ENCODE results near the gene RNF186.

RNF186 gene

DNA sequence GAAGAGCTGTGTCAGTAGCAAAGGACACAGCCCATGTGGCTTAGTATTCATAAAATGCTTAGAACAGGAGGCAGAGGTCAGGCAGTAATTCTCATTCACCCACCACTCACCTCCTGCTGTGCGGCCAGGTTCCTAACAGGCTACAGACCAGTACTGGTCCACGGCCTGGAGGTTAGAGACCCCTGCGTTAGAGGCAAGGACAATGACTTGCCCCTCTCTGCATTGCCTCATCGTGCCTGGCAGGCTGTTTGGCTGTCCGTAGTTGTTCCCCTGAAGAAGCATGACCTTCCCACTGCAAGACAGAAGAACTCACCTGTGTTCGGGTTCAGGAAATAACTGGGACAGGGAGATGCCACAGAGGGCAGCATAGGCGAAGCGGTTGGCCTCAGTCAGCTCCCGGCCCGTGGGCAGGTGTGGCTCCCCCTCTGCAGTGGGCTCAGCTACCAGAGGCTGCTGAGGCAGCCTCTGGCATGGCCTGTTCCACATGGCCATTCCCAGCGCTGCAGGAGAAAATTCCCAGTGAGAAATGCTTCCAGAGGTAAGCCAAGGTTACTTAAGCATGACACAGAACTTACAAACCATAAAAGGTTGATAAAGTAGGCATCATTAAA, 34.7 kb downstream of the RNF186 start:
- TF ChIP-seq MYC (IDR thresholded peaks at IDR 0.05; ENCODE audit: low read depth, low read length), result no peak
- no peak for TF ChIP-seq CTCF (IDR thresholded peaks at IDR 0.05; ENCODE audit: low read depth, low read length)
- TF ChIP-seq POLR2A (IDR thresholded peaks at IDR 0.05; ENCODE audit: extremely low read depth, insufficient read length), result no peak
- TF ChIP-seq, protein P1, sequence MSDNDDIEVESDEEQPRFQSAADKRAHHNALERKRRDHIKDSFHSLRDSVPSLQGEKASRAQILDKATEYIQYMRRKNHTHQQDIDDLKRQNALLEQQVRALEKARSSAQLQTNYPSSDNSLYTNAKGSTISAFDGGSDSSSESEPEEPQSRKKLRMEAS (IDR thresholded peaks at IDR 0.05; ENCODE audit: low read depth, low read length), result no peak
- H3K4me3 ChIP-seq (ENCODE audit: low read depth, low read length), result no peak overlapping the region
- no peak for DNase-seq (ENCODE audit: low read depth)

GRCh38 chr1:19776933-19777332, 38.1 kb downstream of the RNF186 start:
- TF ChIP-seq CTCF (IDR thresholded peaks at IDR 0.05; ENCODE audit: low read depth, low read length) (no peak), POLR2A (IDR thresholded peaks at IDR 0.05; ENCODE audit: extremely low read depth, insufficient read length) (no peak), MYC (IDR thresholded peaks at IDR 0.05; ENCODE audit: low read depth, low read length) (no peak)
- TF ChIP-seq, protein P1 (IDR thresholded peaks at IDR 0.05; ENCODE audit: low read depth, low read length), result no peak
- DNase-seq (ENCODE audit: low read depth), result no peak
- H3K4me3 ChIP-seq (ENCODE audit: low read depth, low read length), result no peak overlapping the region

DNA sequence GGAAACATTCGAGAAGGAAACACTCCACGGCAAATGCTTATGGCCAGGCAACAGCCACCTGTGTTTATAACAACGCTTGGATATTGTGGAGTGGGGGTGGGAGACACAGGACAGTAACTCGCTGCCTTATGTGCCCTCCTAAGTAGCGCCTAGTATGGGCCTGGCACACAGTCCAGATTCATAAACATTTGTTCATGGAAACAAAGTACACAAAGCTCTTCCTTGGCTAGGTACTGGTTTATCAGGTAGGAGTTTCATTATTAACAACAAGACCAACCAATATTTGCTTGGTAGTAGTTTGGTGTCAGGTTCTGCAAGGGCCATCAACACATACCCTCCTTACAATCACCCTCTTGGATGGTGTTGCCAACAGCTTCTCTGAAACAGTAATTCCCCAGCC, 38.8 kb downstream of the RNF186 start:
- no peak overlapping the region for H3K4me3 ChIP-seq (ENCODE audit: low read depth, low read length)
- DNase-seq (ENCODE audit: low read depth), result no peak
- TF ChIP-seq MYC (IDR thresholded peaks at IDR 0.05; ENCODE audit: low read depth, low read length) (no peak), POLR2A (IDR thresholded peaks at IDR 0.05; ENCODE audit: extremely low read depth, insufficient read length) (no peak), CTCF (IDR thresholded peaks at IDR 0.05; ENCODE audit: low read depth, low read length) (no peak)
- TF ChIP-seq, protein P1 (IDR thresholded peaks at IDR 0.05; ENCODE audit: low read depth, low read length), result no peak

- no peak for DNase-seq (ENCODE audit: low read depth)
- no peak overlapping the region for H3K4me3 ChIP-seq (ENCODE audit: low read depth, low read length)
- no peak for TF ChIP-seq CTCF (IDR thresholded peaks at IDR 0.05; ENCODE audit: low read depth, low read length)
- no peak for TF ChIP-seq POLR2A (IDR thresholded peaks at IDR 0.05; ENCODE audit: extremely low read depth, insufficient read length)
- no peak for TF ChIP-seq MYC (IDR thresholded peaks at IDR 0.05; ENCODE audit: low read depth, low read length)
- TF ChIP-seq, protein P1 (IDR thresholded peaks at IDR 0.05; ENCODE audit: low read depth, low read length), result no peak
Observed at GRCh38 chr1:19775831-19776230, 39.3 kb downstream of the RNF186 start.

DNA sequence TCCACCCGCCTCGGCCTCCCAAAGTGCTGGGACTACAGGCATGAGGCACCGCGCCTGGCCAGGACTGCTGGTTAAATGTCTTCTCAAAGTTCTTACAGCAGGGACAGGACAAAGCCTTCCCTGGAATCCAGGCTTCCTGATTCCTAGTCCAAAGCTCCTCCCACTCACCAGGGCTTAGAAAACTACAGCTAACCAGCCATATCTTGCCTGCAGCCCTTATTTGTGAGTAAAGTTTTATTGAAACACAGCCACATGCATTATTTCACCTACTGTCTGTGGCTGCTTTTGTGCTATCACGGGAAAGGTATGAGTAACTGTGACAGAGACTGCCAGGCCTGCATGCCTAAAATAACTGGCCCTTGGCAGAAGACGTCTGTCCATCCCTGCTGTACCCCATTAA, 39.8 kb downstream of the RNF186 start:
- no peak for TF ChIP-seq POLR2A (IDR thresholded peaks at IDR 0.05; ENCODE audit: extremely low read depth, insufficient read length)
- TF ChIP-seq CTCF (IDR thresholded peaks at IDR 0.05; ENCODE audit: low read depth, low read length), result no peak
- TF ChIP-seq, protein P1 (IDR thresholded peaks at IDR 0.05; ENCODE audit: low read depth, low read length), result no peak
- TF ChIP-seq MYC (IDR thresholded peaks at IDR 0.05; ENCODE audit: low read depth, low read length), result no peak
- no peak overlapping the region for H3K4me3 ChIP-seq (ENCODE audit: low read depth, low read length)
- DNase-seq (ENCODE audit: low read depth), result no peak
